HepG2 (cell line): ENCODE results near the gene LDB2.

Source experiments
- CTCF ChIP-seq: sonication (generic); formaldehyde crosslinking; IDR thresholded peaks from 2 replicates; pipeline ENCODE4 v1.5.0; 2020; ENCODE audit warnings: mild to moderate bottlenecking, missing genetic modification reagents, moderate library complexity
- EHMT2 ChIP-seq: fragments of 200-600 bp; sonication (generic); IDR thresholded peaks from 2 replicates; pipeline ENCODE4 v1.7.0; 2017; ENCODE audit warnings: antibody characterized with exemption, low read depth, low read length, borderline replicate concordance
- EP300 ChIP-seq, 3 experiments: sonication (generic) in 1 of 3; formaldehyde crosslinking in 1 of 3; IDR thresholded peaks; 2 replicates each; pipeline versions ENCODE4 v1.5.1 to v1.6.1; 2011 to 2020; ENCODE audit warnings: low read depth in 2 of 3, low read length in 2 of 3, borderline replicate concordance in 1 of 3, improper control_type of control experiment in 1 of 3, mild to moderate bottlenecking in 1 of 3, missing genetic modification reagents in 1 of 3, moderate library complexity in 1 of 3
- GABPA ChIP-seq, 2 experiments: IDR thresholded peaks; 2 replicates each; pipeline ENCODE4 v1.6.1; 2011 to 2016; ENCODE audit warnings: low read depth in 2 of 2, low read length in 1 of 2, missing biosample characterization in 1 of 2, missing genetic modification characterization in 1 of 2
- GABPB1 ChIP-seq: IDR thresholded peaks from 2 replicates; pipeline ENCODE4 v1.6.1; 2016; ENCODE audit warnings: mild to moderate bottlenecking, missing genetic modification reagents, moderate library complexity, missing compliant biosample characterization
- KLF15 ChIP-seq: sonication (generic); formaldehyde crosslinking; IDR thresholded peaks from 2 replicates; pipeline ENCODE4 v1.8.1; 2023; ENCODE audit warnings: borderline replicate concordance, mild to moderate bottlenecking, inconsistent platforms, missing genetic modification reagents, mixed read lengths
- LRRFIP1 ChIP-seq: sonication (generic); formaldehyde crosslinking; conservative IDR thresholded peaks from 2 replicates; pipeline ENCODE4 v1.4.0; 2020; ENCODE audit warnings: missing genetic modification reagents
- POLR2A ChIP-seq, 2 experiments: IDR thresholded peaks; 2 replicates each; pipeline ENCODE4 v1.6.1; 2011; ENCODE audit warnings: low read depth in 2 of 2, low read length in 2 of 2, mild to moderate bottlenecking in 1 of 2, moderate library complexity in 1 of 2; ENCODE audit not compliant: insufficient read depth in 1 of 2
- POLR2AphosphoS5 ChIP-seq: IDR thresholded peaks from 2 replicates; pipeline ENCODE4 v1.6.1; 2012; ENCODE audit warnings: low read depth, low read length
- SIN3B ChIP-seq: fragments of 150-350 bp; IDR thresholded peaks from 2 replicates; pipeline ENCODE4 v1.6.1; 2014; ENCODE audit warnings: low read length
- ZFX ChIP-seq: sonication (generic); formaldehyde crosslinking; IDR thresholded peaks from 2 replicates; pipeline ENCODE4 v1.4.0; 2020; ENCODE audit warnings: mild to moderate bottlenecking, low read depth, missing genetic modification reagents, moderate library complexity
- ZNF331 ChIP-seq: sonication (generic); formaldehyde crosslinking; IDR thresholded peaks from 2 replicates; pipeline ENCODE4 v1.4.0; 2020; ENCODE audit warnings: missing genetic modification reagents
- ZNF75D ChIP-seq: sonication (generic); formaldehyde crosslinking; IDR thresholded peaks from 2 replicates; pipeline ENCODE4 v1.8.1; 2023; ENCODE audit warnings: missing genetic modification reagents, mild to moderate bottlenecking, borderline replicate concordance
- ZNF850 ChIP-seq: sonication (generic); formaldehyde crosslinking; conservative IDR thresholded peaks from 2 replicates; pipeline ENCODE4 v1.9.0; 2021; ENCODE audit warnings: mild to moderate bottlenecking, missing genetic modification reagents

- TF ChIP-seq GABPA (IDR thresholded peaks at IDR 0.05; ENCODE audit: low read depth, low read length), result no peak
- TF ChIP-seq GABPA (CRISPR knock-in tag; IDR thresholded peaks at IDR 0.05; ENCODE audit: low read depth), result no peak
- no peak for TF ChIP-seq EHMT2
- TF ChIP-seq GABPB1 (CRISPR knock-in tag), result no peak
- TF ChIP-seq CTCF (CRISPR knock-in tag), result no peak
- TF ChIP-seq POLR2A (IDR thresholded peaks at IDR 0.05; ENCODE audit: insufficient read depth in 1 of 2, low read depth in 2 of 2, low read length in 2 of 2), result no peak
- no peak for TF ChIP-seq SIN3B
- no peak for TF ChIP-seq ZNF75D (CRISPR knock-in tag)
- no peak for TF ChIP-seq ZNF331 (CRISPR knock-in tag)
- no peak for TF ChIP-seq LRRFIP1 (CRISPR knock-in tag)
- TF ChIP-seq ZNF850 (CRISPR knock-in tag), result no peak
- no peak for TF ChIP-seq POLR2AphosphoS5
- no peak for TF ChIP-seq EP300 (IDR thresholded peaks at IDR 0.05; ENCODE audit: low read depth in 2 of 2, low read length in 2 of 2)
- TF ChIP-seq EP300 (CRISPR knock-in tag; IDR thresholded peaks at IDR 0.05; ENCODE audit: borderline replicate concordance), result no peak
- no peak for TF ChIP-seq ZFX (CRISPR knock-in tag)
- TF ChIP-seq KLF15 (CRISPR knock-in tag), result no peak
Observed at GRCh38 chr4:16503421-16504100, 394.9 kb downstream of the LDB2 start.
